Lower lobe of right lung (tissue), 2 donors: ENCODE results near the gene FGF14. TPM values are rescaled to one million over a fixed set of nuclear protein-coding genes. Genes with fewer than 3 reads are reported as not detected.

ENCODE experiments used
- ATAC-seq, 2 donors: fragments of 200-7000 bp; cut with Tn5 transposase; one replicate each; pipeline ENCODE4 v1.9.1; 2020 to 2022; ENCODE audit warnings: mild to moderate bottlenecking in 2 of 2, moderate library complexity in 2 of 2
- DNase-seq: peaks from one replicate; pipeline ENCODE4 v3.0.0-alpha.2; 2020
- H3K27ac ChIP-seq: fragments of 200-600 bp; one replicate; pipeline ENCODE4 v1.8.0; 2022
- H3K27me3 ChIP-seq: fragments of 200-600 bp; one replicate; pipeline ENCODE4 v1.8.0; 2022; ENCODE audit warnings: low read depth
- H3K36me3 ChIP-seq: fragments of 200-600 bp; one replicate; pipeline ENCODE4 v1.8.0; 2022; ENCODE audit warnings: mild to moderate bottlenecking
- H3K4me1 ChIP-seq: fragments of 200-600 bp; one replicate; pipeline ENCODE4 v1.8.0; 2022
- H3K4me3 ChIP-seq: fragments of 200-600 bp; one replicate; pipeline ENCODE4 v1.8.0; 2022; ENCODE audit warnings: mild to moderate bottlenecking
- H3K9me3 ChIP-seq: fragments of 200-600 bp; one replicate; pipeline ENCODE4 v1.8.0; 2022
- intact Hi-C: fragments of 100-400 bp; cut with DNase I; formaldehyde crosslinking; loops from one replicate; pipeline ENCODE4 v1.11.0; 2022
- total RNA-seq: library from RNA; stranded (reverse); fragmentation: NEBNext Ultra II Directional; extraction: Animal tissue kit (Norgen Biotek cat#: 25700); gene quantifications from one replicate; pipeline ENCODE4 v1.2.1, GENCODE V29; 2021
- TF ChIP-seq, protein P1 (sequence below): fragments of 200-600 bp; IDR thresholded peaks from one replicate; pipeline ENCODE4 v1.8.0; 2022; ENCODE audit warnings: antibody characterized with exemption, mild to moderate bottlenecking
- donor health status: DM: no; HTN: yes; CAD: no; lungs with severe emphysema.

Gene FGF14
- total RNA-seq, 1 donor from 2014 or later, result 5.0 TPM

DNA sequence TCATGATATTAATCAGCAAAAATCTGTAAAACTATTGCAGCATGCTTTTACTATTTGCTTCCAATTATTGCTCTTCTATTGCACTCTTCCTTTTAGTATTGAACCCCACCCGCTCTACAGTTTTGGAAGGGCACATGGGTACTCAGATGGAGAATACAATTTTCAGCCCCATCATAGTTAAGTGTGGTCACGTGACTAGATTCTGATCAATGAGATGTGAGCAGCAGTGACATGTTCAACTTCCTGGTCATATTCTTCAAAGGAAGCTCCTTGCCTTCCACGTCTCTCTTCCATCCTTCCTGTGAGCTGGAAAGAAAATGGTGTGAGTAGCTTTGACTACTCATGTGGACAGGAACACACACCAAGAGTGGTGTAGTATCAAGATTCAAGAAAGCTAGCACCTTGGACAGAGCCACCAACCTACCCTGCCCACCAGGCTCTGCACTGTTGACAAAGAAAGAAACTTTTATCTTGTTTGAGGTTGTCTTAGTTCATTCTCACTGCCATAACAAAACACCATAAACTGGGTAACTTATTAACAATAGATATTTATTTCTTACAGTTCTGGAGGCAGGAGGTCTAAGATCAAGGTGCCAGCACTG, 3.8 kb upstream of the FGF14 start:
- H3K36me3 ChIP-seq, result no peaks in the 10 kb centered on the region
- intact Hi-C loops, result no loop called here
- H3K9me3 ChIP-seq, result no peaks in the 10 kb centered on the region
- H3K4me3 ChIP-seq, result no peak overlapping the region
- TF ChIP-seq, protein P1, sequence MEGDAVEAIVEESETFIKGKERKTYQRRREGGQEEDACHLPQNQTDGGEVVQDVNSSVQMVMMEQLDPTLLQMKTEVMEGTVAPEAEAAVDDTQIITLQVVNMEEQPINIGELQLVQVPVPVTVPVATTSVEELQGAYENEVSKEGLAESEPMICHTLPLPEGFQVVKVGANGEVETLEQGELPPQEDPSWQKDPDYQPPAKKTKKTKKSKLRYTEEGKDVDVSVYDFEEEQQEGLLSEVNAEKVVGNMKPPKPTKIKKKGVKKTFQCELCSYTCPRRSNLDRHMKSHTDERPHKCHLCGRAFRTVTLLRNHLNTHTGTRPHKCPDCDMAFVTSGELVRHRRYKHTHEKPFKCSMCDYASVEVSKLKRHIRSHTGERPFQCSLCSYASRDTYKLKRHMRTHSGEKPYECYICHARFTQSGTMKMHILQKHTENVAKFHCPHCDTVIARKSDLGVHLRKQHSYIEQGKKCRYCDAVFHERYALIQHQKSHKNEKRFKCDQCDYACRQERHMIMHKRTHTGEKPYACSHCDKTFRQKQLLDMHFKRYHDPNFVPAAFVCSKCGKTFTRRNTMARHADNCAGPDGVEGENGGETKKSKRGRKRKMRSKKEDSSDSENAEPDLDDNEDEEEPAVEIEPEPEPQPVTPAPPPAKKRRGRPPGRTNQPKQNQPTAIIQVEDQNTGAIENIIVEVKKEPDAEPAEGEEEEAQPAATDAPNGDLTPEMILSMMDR, result no peak
- no peak for ATAC-seq
- peaks cover 18% of the 10 kb centered on the region for H3K27me3 ChIP-seq
- no peak for DNase-seq
- peaks cover 5% of the 10 kb centered on the region for H3K4me1 ChIP-seq
- no peak overlapping the region for H3K27ac ChIP-seq

DNA sequence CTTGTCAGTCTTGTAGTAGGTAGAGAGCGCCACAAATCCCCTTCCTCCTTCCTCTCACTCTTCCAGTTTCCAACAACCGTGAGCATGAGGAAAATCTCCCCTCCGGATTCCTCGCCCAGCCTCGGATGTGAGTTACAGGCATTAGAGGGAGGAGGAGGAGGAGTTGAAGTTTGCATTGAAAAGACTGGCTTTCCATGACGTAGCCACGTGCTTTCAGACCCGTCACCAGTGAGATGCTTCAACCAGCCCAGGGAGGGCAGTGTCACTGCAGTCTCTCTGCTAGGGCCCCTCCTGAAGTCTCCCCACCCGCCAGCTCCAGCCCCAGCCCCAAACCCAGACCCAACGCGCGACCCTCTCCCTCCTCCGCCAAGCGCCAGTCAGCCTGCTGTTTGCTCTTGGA, 442 bp upstream of the FGF14 start:
- H3K4me1 ChIP-seq, result peaks cover 15% of the 10 kb centered on the region
- peaks cover 35% of the 10 kb centered on the region for H3K27me3 ChIP-seq
- intact Hi-C loops, result no loop called here
- no peaks in the 10 kb centered on the region for H3K9me3 ChIP-seq
- peak; percentile 46 to 58 for ATAC-seq
- DNase-seq, result no peak
- H3K27ac ChIP-seq, result no peak overlapping the region
- peak overlapping the region; percentile 56 for H3K4me3 ChIP-seq
- H3K36me3 ChIP-seq, result no peaks in the 10 kb centered on the region
- TF ChIP-seq, protein P1, result no peak

DNA sequence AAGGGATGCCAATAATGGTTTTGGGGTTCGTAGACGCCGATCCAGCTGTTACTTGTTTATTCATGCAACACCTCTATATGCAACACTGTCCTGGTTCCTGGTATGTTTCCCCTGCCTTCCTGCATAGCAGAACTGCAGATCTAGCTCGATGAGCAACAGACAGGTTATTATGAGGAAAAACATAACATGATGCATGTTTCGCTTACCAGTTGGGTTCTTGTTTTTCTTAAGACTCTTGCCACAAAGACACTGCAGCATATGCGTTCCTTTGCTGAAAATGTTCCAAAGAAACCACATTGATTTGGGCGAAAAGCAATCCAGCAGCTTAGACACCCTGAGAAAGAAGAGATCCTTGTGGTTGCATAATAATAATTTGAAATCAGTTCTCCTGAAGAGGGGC, 583 bp downstream of the FGF14 start:
- peak overlapping the region; percentile 56 for H3K4me3 ChIP-seq
- no peak overlapping the region for H3K27ac ChIP-seq
- no peaks in the 10 kb centered on the region for H3K36me3 ChIP-seq
- intact Hi-C loops, result no loop called here
- peaks cover 15% of the 10 kb centered on the region for H3K4me1 ChIP-seq
- peaks cover 35% of the 10 kb centered on the region for H3K27me3 ChIP-seq
- no peaks in the 10 kb centered on the region for H3K9me3 ChIP-seq
- ATAC-seq (no peak), DNase-seq (no peak)
- TF ChIP-seq, protein P1, result no peak

DNA sequence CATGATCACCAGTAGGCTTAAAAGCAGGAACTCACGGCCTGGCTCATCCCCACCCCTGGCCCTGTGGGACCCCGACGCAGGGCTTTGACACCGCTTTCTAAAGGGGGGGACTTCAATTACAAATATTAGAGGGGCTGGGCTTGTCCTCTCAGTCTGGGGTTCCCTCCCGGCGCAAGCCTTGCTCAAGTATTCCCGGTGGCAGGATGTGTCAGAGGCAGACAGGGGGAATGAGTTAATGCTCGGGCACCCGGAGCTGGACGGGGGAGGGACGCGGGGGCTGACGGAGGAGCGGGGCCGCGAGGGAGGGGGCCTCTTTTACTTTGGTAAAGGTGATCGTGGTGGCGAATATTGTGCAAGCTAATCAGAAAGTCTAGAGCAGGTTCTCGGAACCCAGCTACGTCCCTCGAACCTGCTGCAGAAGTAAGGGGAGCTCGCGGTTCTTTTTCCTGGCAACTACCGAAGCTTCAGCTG, 1.1 kb downstream of the FGF14 start:
- ATAC-seq (peak; percentile 45 to 73), DNase-seq (peak; percentile 42)
- Histone ChIP-seq H3K4me3 (peak overlapping the region; percentile 56), H3K27ac (peak overlapping the region; percentile 12), H3K4me1 (peaks cover 15% of the 10 kb centered on the region), H3K9me3 (no peaks in the 10 kb centered on the region), H3K27me3 (peaks cover 35% of the 10 kb centered on the region), H3K36me3 (no peaks in the 10 kb centered on the region)
- TF ChIP-seq, protein P1, result no peak
- intact Hi-C loops, result no loop called here

DNA sequence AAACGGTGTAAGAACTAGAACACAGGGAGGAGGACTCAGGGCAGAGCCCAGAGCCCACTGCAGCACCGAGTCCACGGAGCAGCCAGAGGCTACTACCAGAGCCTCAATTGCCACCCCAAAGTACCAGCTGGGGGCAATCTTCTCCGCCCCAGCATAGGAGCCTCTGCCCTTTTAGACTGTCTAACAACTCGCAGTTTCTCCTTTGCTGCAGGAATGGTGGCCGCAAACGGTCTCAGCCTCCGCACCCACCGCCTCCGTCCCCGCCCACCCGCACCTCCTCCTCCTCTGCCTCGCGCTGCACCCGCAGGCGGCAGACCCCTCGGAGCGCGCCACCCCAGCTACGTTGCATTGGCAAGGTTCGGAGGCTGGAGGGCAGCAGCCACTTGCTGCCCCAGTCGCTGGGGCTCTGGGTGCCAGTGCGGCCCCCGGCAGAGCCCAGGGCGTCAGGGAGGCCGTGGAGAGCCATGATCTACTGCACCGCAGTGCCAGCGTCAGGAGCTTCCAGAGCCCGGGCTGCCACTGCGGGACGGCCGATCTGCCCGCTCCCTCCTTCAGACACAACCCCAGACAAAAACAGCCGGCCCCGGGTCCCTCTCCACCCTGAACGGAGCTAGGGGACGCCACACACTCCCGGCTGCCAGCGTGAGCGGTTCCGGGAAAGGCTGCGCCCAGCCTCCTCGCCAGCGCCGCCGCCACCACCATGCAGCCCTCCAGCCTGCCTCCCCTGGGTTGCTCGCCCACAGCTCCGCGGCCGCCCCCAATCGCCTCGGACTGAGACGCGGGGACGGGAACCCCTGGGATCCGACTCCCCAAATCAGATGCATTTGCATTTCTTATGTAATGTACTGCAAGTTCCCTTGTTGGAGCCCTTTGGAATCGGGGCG, 1.8 kb downstream of the FGF14 start:
- Histone ChIP-seq H3K4me1 (peaks cover 19% of the 10 kb centered on the region), H3K4me3 (peak overlapping the region; percentile 56), H3K36me3 (no peaks in the 10 kb centered on the region), H3K27me3 (peaks cover 35% of the 10 kb centered on the region), H3K27ac (peak overlapping the region; percentile 12), H3K9me3 (no peaks in the 10 kb centered on the region)
- intact Hi-C loops, result no loop called here
- DNase-seq (peak; percentile 37), ATAC-seq (peak; percentile 56 to 59)
- TF ChIP-seq, protein P1, result no peak
